Mammary epithelial cell (primary cell): ENCODE results near the gene HMGN4.

Experiments used
- CTCF ChIP-seq, 2 donors: IDR thresholded peaks in 1 of 2; conservative IDR thresholded peaks in 1 of 2; 2 replicates each; pipeline ENCODE4 v1.5.1; 2011 to 2012; ENCODE audit warnings: inconsistent platforms in 2 of 2, low read length in 2 of 2, mild to moderate bottlenecking in 2 of 2, control low read depth in 1 of 2, low read depth in 1 of 2; ENCODE audit not compliant: insufficient read depth in 1 of 2; ENCODE audit errors: extremely low read depth in 1 of 2
- EZH2 ChIP-seq: IDR thresholded peaks from 2 replicates; pipeline ENCODE4 v1.6.1; 2012; ENCODE audit warnings: low read length, inconsistent platforms, borderline replicate concordance

GRCh38 chr6:26495281-26495680, 42.9 kb upstream of the HMGN4 start:
- no peak for TF ChIP-seq CTCF (conservative IDR thresholded peaks at IDR 0.05 in 1 of 2, IDR thresholded peaks at IDR 0.05 in 1 of 2; ENCODE audit: extremely low read depth in 1 of 2, insufficient read depth in 1 of 2, low read depth in 1 of 2, low read length in 2 of 2)
- TF ChIP-seq EZH2: no peak
